HG03439 (cell line): Measurements from ENCODE around the gene TCF7L1.
"Not testable (repeated sequence)": the region's sequence is repeated elsewhere in the genome, so short reads cannot be mapped to it uniquely, and the experiment has no call there.

Experiments
- ATAC-seq: cut with Tn5 transposase; IDR thresholded peaks from one replicate; pipeline ENCODE4 v1.9.1; 2021; ENCODE audit warnings: mild to moderate bottlenecking, moderate library complexity; ENCODE audit not compliant: unreplicated experiment

Gene TCF7L1

DNA sequence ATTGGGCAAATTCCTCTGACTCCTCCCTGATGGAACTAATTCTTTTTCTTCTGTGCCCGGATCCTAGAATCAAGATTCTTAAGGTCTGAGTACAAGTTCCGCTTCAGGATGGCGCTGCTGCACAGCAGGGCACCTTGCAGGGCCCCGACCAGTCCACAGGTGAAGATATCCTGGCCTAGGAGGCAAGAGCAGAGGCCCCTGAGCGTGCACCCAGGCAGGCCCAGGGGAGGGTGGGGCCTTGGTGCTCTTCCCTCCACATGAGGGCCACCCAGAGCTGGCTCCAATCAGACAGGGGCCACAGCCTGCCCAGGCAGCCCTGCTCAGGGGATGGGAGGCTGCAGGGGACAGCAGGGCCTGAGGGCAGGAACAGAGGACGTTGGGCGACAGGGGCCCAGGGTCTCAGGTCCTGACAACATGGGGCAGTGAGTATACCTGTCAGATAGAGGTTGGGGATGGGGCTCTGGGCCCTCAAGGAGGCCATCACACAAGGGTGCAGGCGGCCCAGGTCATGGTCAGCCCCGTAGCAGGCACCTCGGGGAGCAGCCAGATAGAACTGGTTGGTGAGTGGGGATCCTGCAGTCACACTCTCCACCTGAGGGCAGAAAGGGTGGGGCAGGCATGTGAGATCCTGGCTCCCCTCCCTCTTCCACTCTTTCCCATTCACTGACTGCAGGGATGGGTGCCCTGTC lies 210.2 kb downstream of the TCF7L1 start:
- ATAC-seq: not testable (repeated sequence)

DNA sequence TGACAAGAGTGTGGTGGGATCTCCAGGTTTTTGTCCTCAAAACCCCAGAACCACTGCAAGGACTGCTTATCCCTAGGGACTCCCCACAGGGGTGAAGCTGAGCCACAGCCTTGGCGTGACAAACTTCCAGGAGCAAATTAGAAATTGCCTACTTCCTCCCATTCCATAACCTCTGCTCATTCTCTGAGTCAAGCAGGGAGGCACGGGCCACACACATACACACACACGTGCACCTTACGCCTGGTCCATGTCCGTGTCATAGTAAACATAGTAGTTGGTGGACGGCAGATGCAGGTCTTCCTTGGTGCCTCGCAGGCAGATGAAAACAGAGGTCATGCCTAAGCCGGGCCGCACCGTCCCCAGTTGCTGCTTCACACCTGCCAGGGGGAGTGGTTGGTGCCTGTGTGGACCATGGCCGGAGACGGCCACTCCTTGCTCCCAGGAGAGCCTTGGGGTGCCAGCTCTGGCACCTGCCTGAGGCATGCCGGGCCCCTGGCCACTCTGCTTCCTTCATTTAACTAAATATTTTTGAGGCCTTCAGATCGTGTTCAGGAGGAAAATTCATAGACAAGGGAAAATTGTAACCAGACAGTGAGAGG lies 211.3 kb downstream of the TCF7L1 start:
- ATAC-seq: no peak

DNA sequence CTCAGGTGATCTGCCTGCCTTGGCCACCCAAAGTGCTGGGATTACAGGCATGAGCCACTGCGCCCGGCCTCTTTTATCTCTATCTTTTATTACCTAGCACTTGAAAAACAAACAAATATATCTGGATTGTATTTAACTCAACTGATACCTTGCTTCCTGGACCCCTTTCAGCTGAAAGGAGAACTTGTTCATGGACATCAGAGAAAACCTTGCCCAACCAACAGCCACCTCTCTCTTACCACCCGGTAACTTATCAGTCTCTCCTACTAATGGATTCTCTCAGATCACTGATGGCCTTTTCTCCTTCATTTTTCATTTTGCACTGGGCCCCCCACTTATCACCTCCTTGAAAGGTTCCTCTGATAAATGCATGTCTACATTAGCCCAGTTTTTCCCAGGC lies 214.4 kb downstream of the TCF7L1 start:
- ATAC-seq: no peak

DNA sequence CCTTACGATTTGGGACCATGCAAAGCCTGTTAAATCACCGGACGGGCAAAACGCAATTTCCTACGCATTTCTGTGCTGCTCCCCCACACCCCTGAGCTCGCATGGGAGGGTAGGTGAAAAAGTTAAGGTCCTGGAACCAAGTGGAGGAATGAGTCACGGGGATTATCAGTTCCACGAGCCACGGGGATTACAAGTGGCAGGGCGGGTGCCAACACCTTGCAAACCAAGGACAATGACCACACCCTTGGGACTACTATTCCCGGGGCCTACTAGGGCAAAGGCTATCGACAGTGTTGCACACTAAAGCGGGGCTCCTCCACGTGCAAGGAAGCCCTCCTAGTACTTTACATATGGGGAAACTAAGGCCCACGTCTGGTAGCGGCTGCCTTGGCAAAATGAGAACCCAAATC lies 220.7 kb downstream of the TCF7L1 start:
- peak; percentile 17 for ATAC-seq

DNA sequence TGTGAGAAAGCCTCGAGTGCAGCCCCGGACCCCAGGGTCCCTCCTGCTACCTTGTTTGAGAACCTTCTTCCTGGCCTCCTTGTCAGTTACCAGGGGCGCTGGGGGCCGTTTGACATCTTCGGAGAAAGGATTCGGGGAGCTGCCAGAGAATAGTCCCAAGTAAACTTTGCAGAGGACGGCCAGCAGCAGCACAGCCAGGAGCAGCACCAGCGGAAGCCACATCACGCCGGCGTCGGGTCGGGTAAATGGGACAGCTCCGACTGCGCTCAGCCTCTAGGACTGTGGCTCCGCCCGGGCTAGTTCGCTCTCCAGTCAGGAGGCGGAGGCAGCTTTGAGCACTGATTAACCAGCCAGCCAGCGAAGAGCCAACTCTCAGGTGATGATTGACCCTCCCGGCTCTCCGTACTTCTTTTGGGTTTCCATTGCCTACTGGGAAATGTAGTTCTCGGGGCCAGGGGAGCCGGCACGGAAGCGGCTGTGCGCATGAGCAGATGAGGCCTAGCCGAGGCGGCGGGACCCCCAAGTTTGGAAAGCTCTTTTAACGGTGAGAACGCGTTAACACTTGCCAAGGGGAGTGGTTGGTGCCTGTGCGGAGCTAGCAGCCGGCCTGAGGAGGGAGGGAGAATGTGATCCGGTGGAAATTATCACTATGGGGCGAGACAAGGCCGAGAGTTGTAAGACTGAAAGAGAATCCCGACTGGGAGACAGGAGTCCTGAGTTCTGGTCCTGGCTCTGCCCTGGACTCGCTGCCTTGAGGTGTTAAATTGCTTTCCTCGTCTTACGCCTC lies 221.3 kb downstream of the TCF7L1 start, which contains the start of the genes ELMOD3 and RETSAT:
TSS of gene ELMOD3 (plus strand) at position 484 of the 787 bp plus-strand sequence. CDS start 2,430 bp downstream, outside the sequence.
TSS of gene RETSAT (minus strand) at position 243 of the 787 bp plus-strand sequence. CDS start at position 222, 21 bp downstream.
- peak; percentile 98 for ATAC-seq

DNA sequence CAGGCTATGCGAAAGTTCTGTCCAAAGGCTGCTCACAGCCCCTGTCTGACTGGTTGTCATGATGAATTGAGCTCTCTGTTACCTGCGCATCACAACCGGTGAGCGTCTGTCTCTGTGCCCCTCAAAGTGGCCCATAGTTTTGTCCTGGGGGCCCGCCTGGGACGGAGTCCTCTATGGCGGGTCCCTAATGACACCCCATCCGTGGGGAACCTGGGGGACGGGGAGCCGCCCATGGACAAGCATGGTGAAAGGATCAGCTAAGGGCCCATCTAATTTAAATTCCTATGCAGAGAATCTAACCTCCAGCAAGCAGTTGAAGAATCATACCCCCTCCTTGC lies 221.8 kb downstream of the TCF7L1 start:
- ATAC-seq: peak; percentile 8

DNA sequence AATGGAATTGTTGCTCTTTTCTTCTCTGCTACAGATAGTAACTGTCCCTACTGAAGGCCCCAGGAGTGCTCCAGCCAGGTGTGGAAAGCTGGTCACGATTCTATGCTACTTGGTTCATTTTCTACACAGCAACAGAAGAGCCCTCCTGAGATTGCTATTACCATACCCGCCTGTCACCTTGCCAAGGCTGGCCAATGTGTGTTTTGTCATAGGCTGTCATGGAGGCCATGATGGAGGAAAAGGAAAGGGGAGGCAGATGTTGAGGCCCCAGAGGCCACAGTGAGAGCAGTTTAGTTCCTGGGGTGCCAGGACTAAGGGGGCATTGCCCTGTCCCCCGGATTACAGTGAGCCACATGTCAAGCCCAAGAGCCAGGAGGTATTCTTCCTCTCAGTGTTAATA lies 222.3 kb downstream of the TCF7L1 start:
- no peak for ATAC-seq

DNA sequence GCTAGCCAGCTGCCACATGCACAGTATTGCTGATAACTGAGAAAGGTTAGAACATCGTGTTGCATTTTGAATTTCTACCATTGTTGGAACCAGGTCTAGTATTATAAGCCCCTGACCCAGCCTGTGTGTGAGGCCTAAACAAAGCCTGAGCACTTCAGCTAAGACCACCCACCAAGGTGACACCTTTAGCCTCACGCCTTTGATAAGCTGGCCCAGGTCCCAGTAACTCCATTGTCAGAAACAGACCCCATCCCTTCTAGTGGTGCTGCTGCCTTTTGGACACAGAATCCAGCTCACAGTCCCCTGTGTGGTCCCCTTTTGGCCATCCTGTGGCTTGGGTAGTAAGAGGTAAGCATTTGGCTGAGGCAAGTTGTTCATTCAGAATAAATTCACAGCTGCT lies 223.0 kb downstream of the TCF7L1 start:
- no peak for ATAC-seq

DNA sequence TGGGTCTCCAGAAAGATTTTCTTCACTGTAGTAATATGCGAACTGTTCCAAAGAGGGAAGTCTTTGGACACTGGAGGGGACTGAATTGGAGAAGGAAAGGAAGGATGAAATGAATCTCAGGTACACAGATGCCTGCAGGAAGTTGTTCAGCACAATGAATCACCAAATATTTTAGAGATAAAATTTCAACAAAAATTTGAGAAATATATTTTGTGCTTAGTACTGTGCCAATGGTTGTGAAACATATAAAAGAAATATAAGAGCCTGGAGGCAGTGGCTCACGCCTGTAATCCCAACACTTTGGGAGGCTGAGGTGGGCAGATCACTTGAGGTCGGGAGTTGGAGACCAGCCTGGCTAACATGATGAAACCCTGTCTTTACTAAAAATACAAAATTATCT lies 224.5 kb downstream of the TCF7L1 start:
- ATAC-seq: no peak
